GM19395 (cell line): ENCODE data around the gene PRSS56.

Source experiments
- ATAC-seq: cut with Tn5 transposase; IDR thresholded peaks from one replicate; pipeline ENCODE4 v1.9.1; 2021; ENCODE audit warnings: mild to moderate bottlenecking, moderate library complexity; ENCODE audit not compliant: unreplicated experiment

Gene PRSS56

DNA sequence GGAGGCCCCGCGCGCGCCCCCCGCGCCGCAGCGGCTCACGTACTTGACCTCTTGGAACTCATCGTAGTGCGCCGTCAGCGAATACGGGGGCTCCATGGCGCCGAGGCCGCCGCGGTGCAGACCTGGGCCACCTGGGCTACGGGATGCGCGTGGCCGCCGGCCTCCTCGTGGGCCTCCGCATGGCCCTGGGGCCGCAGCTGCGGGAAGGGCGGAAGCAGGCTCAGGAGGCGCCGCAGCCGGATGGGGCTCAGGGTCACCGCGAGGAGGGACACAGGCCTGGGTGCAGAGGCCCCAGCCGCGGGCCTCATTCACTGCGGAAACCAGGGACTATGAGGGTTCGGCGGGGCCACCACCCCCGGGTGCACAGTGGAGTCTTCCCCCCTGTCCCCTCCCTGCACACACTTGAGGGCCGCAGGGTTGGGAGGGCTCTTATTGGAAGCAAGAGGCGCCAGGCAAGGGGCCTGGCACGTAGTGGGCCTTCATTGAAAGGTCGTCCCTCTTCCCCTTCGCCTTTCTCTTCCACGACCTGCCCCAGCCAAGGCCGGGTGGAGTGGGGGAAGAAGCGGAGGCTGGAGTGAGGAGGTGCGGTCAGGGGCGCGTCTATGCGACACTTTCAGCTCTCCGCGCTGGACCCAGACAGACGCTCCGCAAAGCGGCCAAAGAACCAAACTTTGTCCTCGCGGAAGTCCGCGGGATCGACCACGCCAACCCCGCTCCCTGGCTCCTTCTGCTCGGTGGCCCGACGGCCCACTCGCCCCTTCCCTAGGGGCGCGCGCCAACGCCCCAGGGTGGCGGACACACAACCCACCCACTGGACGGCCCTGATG lies 33.4 kb upstream of the PRSS56 start:
- no peak for ATAC-seq

- ATAC-seq: no peak
Measured at GRCh38 chr2:232487385-232488096, 32.6 kb upstream of the PRSS56 start, which contains the start of gene ECEL1. TSS of gene ECEL1 (minus strand) at chr2:232487834. CDS start at chr2:232486653, 1,181 bp downstream.

DNA sequence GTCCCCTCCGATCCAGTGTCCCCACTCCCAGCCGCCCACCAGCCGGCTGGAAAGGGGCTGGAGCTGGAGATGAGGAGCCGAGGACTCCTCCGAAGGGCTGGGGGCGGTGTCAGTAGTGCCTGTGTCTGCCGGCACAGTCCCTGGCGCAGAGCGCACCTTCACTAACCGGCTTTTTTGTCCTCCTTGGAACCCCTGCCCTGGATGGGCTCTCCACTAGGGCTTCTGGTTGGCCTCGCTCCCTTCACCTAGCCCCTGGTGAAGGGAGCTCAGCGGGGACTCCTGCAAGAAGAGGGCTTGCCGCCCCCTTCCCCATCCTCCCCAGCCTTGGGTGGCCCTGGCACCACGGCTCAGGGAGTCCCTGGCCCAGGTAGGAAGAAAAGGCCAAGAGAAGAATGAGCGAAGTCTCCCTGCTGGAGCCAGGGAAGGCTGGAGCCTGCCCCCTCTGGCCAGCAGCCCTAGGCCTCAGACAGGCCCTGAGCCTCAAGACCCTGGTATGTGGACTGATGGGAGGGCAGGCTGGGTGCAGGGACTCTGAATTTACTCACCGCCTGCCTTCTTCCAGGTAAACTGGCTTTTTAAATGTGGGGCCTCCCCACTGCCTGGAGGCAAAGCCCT lies 32.0 kb upstream of the PRSS56 start:
- no peak for ATAC-seq

- no peak for ATAC-seq
Measured at GRCh38 chr2:232488721-232489300, 31.4 kb upstream of the PRSS56 start.

DNA sequence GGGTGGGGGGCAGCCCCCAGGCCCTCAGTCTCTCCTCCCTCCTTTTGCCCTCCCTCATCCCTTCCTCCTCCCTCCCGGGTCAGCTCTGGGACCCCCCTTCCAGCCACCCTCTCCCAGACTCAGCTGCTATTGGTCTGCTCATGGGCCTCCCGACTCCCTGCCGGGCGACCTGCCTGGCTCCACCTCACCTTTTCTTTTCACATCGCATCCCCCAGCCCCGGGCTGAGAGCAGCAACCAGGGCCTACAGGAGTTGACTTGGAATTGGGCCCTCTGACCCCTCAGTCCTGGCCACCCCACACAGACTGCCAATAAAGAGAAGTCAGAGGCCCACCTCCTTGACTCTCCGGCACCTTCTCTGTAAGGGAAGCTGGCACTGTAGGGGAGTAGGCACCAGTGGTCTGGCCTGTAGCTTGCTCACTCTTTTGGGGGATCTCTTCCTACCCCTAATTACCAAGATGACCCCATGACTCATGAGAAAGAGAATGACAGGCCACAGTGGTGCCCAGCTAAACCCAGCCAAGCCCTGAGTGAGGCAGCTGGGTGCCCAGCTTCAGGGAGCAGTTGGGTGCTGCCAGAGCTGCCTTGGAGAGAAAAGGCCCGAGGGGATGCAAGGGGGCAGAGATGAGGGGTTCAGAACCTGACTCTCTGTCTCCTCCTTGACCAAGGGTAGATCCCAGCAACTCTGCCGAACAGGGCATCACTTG lies 30.5 kb upstream of the PRSS56 start:
- ATAC-seq: no peak

- no peak for ATAC-seq
Measured at GRCh38 chr2:232490221-232491138, 29.7 kb upstream of the PRSS56 start.

DNA sequence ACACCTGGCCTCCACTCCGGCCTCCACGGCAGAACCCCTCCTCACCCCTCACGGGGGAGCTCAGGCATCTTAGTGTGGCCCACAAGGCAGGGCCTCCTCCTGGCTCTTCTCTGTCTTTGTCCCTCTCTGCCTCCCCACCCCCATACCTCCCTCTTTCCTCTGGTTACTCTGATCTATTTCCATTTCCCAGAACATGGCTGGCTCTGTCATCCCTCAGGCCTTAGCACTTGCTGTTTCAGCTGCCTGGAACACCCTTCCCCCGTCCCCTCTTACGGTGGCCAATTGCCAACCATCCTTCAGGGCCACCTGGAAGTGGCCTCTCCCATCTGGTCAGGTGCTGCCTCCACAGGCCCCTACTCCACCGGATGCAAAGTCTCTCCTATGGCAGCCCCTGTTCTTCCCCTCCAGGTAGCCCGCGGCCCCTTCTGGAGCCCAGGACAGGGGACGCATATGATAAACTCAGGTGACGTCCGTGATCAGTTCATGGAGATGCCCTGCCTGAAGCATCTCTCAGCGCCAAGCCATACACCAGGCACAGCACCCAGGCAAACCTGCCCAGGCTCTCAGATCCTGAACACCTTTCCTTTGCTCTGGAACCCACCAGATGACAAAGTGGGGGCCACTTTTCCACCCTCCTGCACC lies 28.9 kb upstream of the PRSS56 start:
- no peak for ATAC-seq

DNA sequence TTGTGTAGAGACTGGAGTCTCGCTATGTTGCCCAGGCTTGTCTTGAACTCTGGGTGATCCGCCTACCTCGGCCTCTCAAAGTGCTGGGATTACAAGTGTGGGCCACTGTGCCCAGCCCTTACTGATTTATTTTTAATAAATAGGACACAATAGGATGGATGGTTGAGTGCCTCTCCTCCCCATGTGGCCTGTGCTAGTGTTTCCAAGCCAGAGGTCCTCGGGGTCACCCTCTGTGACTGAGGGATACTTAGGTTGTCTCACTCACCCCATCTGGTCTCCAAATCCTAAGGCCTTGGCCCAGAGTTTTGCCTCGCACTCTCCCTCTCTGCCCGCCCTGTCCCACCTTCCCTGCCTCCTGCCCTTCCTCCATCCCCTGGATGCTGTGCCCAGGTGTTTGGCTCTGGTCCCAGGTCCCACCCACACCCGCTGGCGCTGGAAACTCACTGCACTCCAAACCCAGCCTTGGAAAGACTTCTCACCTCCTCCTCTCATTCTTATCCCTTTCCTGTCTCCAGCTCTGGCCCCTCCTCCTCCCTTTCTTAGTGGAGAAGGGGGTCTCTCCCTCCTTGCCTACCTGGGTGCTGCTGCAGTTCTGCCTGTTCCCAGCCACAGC lies 27.8 kb upstream of the PRSS56 start:
- ATAC-seq: no peak

DNA sequence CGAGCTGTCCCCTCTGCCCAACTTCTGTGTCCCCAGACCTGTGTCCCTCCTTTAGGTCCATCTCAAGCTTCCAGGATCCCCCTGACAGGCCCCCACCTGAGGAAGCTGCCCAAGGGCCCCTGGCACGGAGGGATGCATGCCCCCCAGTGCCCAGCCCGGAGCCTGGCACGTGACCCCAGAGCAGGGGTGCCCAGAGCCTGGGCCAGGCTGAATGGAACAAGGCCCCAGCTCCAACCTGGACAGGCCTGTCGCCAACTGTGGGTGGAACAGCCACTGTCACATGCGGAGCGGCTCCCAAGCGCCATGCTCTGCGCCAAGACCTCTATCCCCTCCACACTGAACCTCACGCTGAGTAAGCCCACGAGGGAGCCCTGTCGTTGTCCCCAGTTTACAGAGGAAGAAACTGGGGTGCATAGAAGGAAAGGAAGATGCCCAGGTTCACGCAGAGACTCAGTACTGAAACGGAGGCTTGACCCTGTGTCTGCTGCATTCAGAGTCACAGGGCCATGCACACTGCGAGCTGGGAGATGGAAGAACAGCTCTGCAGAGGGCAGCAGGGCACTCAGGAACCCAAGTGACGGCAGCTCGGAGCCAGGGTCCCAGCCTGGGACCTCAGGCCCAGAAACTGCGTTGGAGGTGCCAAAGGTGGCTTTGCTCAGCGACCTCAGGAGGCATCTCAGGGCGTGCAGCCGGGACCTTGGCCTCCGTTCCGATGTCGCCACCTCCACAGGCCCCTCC lies 27.1 kb upstream of the PRSS56 start:
- ATAC-seq: no peak

DNA sequence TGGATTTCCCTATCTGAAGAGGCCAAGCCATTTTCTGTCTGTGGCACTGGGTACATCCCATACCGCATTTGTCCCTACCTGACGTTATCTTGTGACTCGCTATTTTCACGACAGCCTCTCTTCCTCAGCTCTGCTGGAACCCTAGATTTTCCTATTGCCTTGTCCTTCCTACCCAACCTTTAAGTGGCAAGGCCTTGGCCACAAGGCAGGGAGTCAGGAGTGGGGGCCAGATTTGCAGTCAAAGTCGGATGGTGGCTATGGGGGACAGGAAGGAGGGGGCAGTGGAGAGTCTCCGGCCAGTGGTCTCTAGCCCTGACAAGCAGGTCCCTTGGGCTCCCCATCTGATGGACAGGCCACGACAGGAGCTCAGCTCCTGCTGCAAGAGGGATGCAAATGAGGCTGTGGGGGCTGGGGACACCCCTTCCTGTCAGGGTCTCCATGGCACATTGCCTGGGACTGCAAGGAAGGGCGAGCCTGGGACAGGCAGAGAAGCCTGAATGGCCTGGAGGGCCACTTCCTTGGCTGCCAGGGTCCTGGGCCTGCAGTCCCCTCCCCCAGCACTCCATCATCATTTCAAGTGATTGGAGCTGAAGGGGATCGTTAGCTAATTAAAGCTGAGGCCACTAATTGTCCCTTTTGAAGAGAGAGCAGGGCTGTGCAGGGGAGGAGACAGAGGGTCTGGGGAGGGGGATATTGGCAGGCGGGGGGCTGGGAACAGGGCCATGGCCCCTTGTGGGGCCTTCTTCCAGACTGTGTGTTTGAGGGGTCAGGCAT lies 26.3 kb upstream of the PRSS56 start:
- ATAC-seq: no peak

GRCh38 chr2:232494542-232494941 lies 25.6 kb upstream of the PRSS56 start:
- ATAC-seq: no peak

- no peak for ATAC-seq
Measured at GRCh38 chr2:232495292-232495691, 24.9 kb upstream of the PRSS56 start.

DNA sequence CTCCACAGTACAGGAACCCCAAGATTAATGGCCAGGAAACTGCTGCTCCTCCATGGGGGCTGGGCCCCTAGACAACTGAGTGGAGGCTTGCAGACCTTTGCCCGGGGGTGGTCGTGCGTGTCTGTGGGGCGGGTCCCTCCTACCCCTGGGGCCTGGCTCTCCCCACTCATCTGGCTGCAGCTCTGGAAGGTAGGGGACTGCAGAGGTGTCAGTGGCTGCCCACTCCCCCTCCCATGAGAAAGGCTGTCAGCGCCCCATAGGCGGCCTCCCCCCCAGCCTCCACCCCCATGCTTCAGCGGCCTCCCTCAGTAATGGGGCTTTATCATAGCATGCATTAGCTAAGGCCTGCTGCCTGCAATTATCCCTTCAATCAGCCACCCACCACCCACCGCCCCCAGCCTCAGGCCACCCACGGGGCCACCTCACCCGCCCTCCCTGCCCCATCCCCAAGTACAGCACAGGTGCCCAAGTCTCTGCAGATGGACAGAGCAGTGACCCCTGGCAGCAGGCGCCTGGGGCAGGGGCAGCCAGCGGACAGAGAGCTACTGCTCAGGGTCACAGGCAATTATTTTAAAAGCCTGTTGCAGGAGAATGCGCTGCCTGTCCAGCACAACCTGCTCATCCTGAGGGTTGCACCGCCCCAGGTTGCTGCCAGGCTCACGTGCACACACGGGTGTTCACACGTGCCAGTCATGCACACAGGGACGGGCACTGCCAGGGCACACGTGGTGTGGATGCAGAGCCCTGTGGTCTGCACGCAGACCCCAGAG lies 23.5 kb upstream of the PRSS56 start:
- no peak for ATAC-seq

GRCh38 chr2:232497348-232497747 lies 22.8 kb upstream of the PRSS56 start:
- no peak for ATAC-seq

- no peak for ATAC-seq
Measured at GRCh38 chr2:232498452-232498851, 21.7 kb upstream of the PRSS56 start.

DNA sequence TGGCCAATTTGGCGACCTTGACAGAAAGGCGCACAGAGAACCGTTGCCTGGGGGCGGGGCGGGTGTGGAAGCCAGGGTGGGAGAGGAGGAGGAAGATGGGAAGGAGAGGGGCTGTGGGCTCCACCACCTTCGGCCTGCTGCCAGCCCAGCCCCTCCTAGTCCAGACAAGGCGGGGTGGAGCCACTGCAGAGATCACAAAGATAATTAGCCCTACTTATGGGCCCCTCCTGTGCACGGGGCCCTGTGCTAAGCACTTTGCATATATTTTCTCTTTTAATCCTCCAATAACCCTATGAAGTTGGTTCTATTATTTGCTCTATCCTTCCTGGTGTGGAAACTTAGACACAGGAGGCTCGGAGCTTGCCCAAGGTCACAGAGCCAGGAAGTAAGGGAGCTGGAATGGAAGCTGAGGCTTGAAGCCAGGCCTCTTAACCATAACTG lies 18.8 kb upstream of the PRSS56 start:
- ATAC-seq: no peak
